OCI-LY1 (cell line): ENCODE results near the gene MRGPRD.

Experiments used
- H2AFZ ChIP-seq: fragments of 200-600 bp; sonication (generic), shearing (Covaris generic); 2 replicates; pipeline ENCODE4 v1.6.0; 2014; ENCODE audit warnings: antibody characterized with exemption, mild to moderate bottlenecking, low read length
- H3F3A ChIP-seq: fragments of 200-600 bp; sonication (generic), shearing (Covaris generic); 2 replicates; pipeline ENCODE4 v1.6.0; 2014; ENCODE audit warnings: mild to moderate bottlenecking, antibody characterized with exemption, low read length, moderate library complexity; ENCODE audit not compliant: insufficient read depth
- H3K27ac ChIP-seq: fragments of 200-600 bp; sonication (generic); 2 replicates; pipeline ENCODE4 v1.5.1; 2014; ENCODE audit warnings: low read length, mixed run types, mild to moderate bottlenecking, low read depth; ENCODE audit not compliant: poor library complexity, severe bottlenecking
- H3K27me3 ChIP-seq: fragments of 200-600 bp; sonication (generic); 2 replicates; pipeline ENCODE4 v1.6.0; 2014; ENCODE audit warnings: antibody characterized with exemption, mild to moderate bottlenecking, low read length, moderate library complexity; ENCODE audit not compliant: insufficient read depth
- H3K36me3 ChIP-seq: fragments of 200-600 bp; sonication (generic); 2 replicates; pipeline ENCODE4 v1.6.1; 2014; ENCODE audit warnings: mild to moderate bottlenecking, antibody characterized with exemption, low read length, moderate library complexity, mixed read lengths; ENCODE audit not compliant: insufficient read depth
- H3K4me1 ChIP-seq: fragments of 200-600 bp; sonication (generic); 2 replicates; pipeline ENCODE4 v1.5.1; 2014; ENCODE audit warnings: mild to moderate bottlenecking, low read length, moderate library complexity; ENCODE audit not compliant: insufficient read depth, severe bottlenecking
- H3K4me2 ChIP-seq: fragments of 200-600 bp; sonication (generic), shearing (Covaris generic); 2 replicates; pipeline ENCODE4 v1.6.1; 2014; ENCODE audit warnings: low read length
- H3K4me3 ChIP-seq: fragments of 200-600 bp; sonication (generic); 2 replicates; pipeline ENCODE4 v1.5.1; 2014; ENCODE audit warnings: low read length, low read depth, mild to moderate bottlenecking, mixed read lengths; ENCODE audit not compliant: poor library complexity, severe bottlenecking
- H3K79me2 ChIP-seq: fragments of 200-600 bp; shearing (Covaris generic); 2 replicates; pipeline ENCODE4 v1.6.1; 2016; ENCODE audit warnings: mixed run types, low read length, mixed read lengths; ENCODE audit not compliant: insufficient read depth
- H3K9ac ChIP-seq: fragments of 200-600 bp; sonication (generic), shearing (Covaris generic); 2 replicates; pipeline ENCODE4 v1.6.1; 2014; ENCODE audit warnings: mild to moderate bottlenecking, low read length, mixed read lengths
- H3K9me2 ChIP-seq: fragments of 200-600 bp; sonication (generic), shearing (Covaris generic); 2 replicates; pipeline ENCODE4 v1.6.1; 2014; ENCODE audit warnings: low read depth, mild to moderate bottlenecking, low read length, mixed read lengths
- H3K9me3 ChIP-seq: fragments of 200-600 bp; shearing (Covaris generic); 2 replicates; pipeline ENCODE4 v1.6.1; 2014; ENCODE audit warnings: low read length, mixed read lengths
- H4K20me1 ChIP-seq: fragments of 200-600 bp; sonication (generic), shearing (Covaris generic); 2 replicates; pipeline ENCODE4 v1.6.0; 2016; ENCODE audit warnings: mild to moderate bottlenecking, low read length; ENCODE audit not compliant: insufficient read depth
- CTCF ChIP-seq: fragments of 200-600 bp; sonication (generic), shearing (Covaris generic); IDR thresholded peaks from 2 replicates; pipeline ENCODE4 v1.5.1; 2017; ENCODE audit warnings: mild to moderate bottlenecking, antibody characterized with exemption, low read length, moderate library complexity, mixed read lengths
- EZH2 ChIP-seq: fragments of 200-600 bp; sonication (generic), shearing (Covaris generic); IDR thresholded peaks from 2 replicates; pipeline ENCODE4 v1.8.0; 2017; ENCODE audit warnings: borderline replicate concordance, mixed run types, mild to moderate bottlenecking, antibody characterized with exemption, low read length, moderate library complexity, mixed read lengths

MRGPRD gene

GRCh38 chr11:68936358-68936636 lies 44.5 kb downstream of the MRGPRD start:
- Histone ChIP-seq H3K9me2 (no peaks in the 10 kb centered on the region), H2AFZ (no peak overlapping the region), H3K27me3 (no peaks in the 10 kb centered on the region), H3F3A (no peaks in the 10 kb centered on the region), H3K27ac (no peak overlapping the region), H4K20me1 (no peaks in the 10 kb centered on the region), H3K4me3 (no peak overlapping the region), H3K36me3 (peaks cover 37% of the 10 kb centered on the region), H3K4me1 (no peaks in the 10 kb centered on the region), H3K9ac (no peak overlapping the region), H3K79me2 (no peaks in the 10 kb centered on the region), H3K9me3 (no peaks in the 10 kb centered on the region), H3K4me2 (no peak overlapping the region)
- TF ChIP-seq EZH2 (no peak), CTCF (no peak)

- no peaks in the 10 kb centered on the region for H3K27me3 ChIP-seq
- TF ChIP-seq CTCF (no peak), EZH2 (no peak)
- no peak overlapping the region for H3K27ac ChIP-seq
- peaks cover 37% of the 10 kb centered on the region for H3K36me3 ChIP-seq
- H4K20me1 ChIP-seq, result no peaks in the 10 kb centered on the region
- no peak overlapping the region for H2AFZ ChIP-seq
- H3K9me2 ChIP-seq, result no peaks in the 10 kb centered on the region
- H3K4me2 ChIP-seq, result no peak overlapping the region
- H3K9me3 ChIP-seq, result no peaks in the 10 kb centered on the region
- no peaks in the 10 kb centered on the region for H3K79me2 ChIP-seq
- H3K4me3 ChIP-seq, result no peak overlapping the region
- H3F3A ChIP-seq, result no peaks in the 10 kb centered on the region
- H3K9ac ChIP-seq, result no peak overlapping the region
- no peaks in the 10 kb centered on the region for H3K4me1 ChIP-seq
Measured at GRCh38 chr11:68935516-68936357, 45.0 kb downstream of the MRGPRD start.

GRCh38 chr11:68935066-68935465 lies 45.7 kb downstream of the MRGPRD start:
- H3K27me3 ChIP-seq, result no peaks in the 10 kb centered on the region
- TF ChIP-seq CTCF (no peak), EZH2 (no peak)
- no peak overlapping the region for H3K4me2 ChIP-seq
- H2AFZ ChIP-seq, result no peak overlapping the region
- H3K9me2 ChIP-seq, result no peaks in the 10 kb centered on the region
- no peak overlapping the region for H3K4me3 ChIP-seq
- H4K20me1 ChIP-seq, result no peaks in the 10 kb centered on the region
- no peaks in the 10 kb centered on the region for H3K9me3 ChIP-seq
- no peak overlapping the region for H3K9ac ChIP-seq
- peaks cover 44% of the 10 kb centered on the region for H3K36me3 ChIP-seq
- H3F3A ChIP-seq, result no peaks in the 10 kb centered on the region
- H3K27ac ChIP-seq, result no peak overlapping the region
- no peaks in the 10 kb centered on the region for H3K79me2 ChIP-seq
- no peaks in the 10 kb centered on the region for H3K4me1 ChIP-seq
